ENCODE data around the gene SCTR.
A peak's percentile ranks its signal among the peaks of the same experiment; 100 is the strongest.

SCTR gene

GRCh38 chr2:119523952-119524694 lies at the start of gene SCTR:
Gene SCTR, minus strand, starts transcription at chr2:119524483. Its CDS starts 257 bp downstream, at chr2:119524226.
- DNase-seq = no peak

DNA sequence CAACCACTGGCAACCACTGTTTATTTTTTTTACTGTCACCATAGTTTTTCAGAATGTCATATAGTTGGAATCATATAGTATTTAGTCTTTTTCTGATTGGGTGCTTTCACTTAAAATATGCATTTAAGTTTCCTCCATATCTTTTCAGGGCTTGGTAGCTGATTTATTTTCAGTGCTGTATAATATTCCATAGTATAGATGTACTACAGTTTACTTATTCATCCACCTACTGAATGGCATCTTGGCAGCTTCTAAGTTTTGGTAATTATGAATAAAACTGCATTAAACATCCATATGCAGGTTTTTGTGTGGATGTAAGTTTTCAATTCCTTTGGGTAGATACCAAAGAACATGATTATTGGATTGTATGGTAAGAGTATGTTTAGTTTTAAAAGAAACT lies 43.0 kb upstream of the SCTR start:
- DNase-seq = no peak

- DNase-seq = no peak
Observed at GRCh38 chr2:119565481-119565880, 41.2 kb upstream of the SCTR start.

DNA sequence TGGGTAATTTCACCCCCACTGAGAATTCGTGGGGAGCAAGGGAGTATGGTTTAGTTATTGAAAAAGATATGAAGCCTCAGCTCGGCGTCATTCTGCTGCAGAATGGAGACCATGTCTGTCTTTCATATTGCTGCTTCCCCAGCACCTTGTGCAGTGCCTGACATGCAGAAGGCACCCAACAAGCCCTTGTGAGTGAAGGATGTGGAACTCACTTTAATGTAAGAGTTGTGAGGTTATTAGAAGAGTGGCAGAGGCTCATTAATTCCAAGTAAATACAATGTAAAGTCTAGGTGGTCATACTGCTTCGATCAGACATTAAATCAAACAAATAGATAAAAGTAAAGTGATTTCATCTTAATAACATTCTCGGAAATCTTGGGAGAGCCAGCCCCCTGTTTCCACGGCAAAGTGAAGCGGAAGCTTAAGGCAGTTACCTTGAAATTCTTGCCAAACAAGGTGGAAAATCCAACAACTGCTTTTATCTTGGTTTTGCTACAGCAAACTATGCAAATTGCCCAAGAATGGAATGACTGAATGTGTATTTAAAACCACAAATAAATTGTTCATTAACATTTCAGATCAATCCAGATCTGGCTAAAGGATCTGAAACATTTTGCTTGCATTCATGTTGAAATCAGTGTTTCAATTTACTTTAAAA lies 29.5 kb upstream of the SCTR start:
- no peak for DNase-seq

DNA sequence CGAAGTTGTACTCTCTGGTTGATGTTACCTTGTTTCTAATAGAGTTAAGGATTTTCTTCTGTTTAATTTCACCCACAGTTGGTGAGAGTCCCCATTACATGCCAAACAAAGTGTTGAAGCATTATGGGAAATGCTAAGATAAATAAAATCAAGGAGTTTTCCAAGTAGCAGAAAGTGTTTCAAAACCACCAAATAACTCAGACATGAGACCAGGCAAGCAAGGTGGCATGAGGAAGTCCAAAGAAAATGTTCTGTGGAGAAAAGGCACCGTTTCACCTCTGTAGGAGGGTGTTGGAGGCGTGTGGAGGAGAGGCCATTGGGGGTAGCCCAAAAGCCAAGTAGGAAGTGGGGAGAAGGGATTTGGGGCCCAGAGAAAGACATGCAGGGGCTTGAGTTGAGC lies 28.6 kb upstream of the SCTR start:
- DNase-seq = no peak

DNA sequence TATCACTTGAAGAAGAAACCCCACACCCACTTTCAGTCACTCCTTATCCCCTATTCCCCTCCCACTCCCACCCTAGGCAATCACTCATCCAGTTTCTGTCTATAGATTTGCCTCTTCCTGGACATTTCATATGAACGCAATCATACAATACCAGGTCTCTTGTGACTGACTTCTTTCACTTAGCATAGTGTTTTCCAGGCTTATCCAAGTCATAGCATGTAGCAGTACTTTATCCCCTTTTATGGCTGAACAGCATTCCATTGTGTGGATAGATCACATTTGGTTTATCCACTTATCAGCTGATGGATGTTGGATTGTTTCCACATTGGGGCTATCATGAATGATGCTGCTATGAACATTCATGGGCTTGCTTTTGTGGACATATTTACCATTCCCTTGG lies 26.6 kb upstream of the SCTR start:
- DNase-seq = no peak

GRCh38 chr2:119550346-119550745 lies 26.1 kb upstream of the SCTR start:
- no peak for DNase-seq

DNA sequence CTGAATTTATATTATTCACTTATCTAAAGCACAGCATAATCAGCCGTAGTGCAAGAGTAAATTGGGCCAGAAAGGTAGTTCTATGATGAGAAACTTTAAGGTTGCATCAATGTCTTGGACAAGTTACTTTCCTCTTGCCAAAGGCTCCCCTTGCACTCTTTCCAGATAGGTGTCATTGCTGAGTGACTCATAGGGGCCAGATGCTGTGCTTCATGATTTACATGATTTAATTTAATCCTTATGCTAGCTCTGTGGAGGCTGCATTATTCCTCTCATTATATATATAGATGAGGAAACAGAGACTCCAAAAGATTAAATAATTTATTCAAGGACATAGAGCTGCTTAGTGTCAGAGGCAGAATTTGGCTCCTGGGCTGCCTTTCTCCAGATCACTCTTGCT lies 25.0 kb upstream of the SCTR start:
- DNase-seq = no peak

DNA sequence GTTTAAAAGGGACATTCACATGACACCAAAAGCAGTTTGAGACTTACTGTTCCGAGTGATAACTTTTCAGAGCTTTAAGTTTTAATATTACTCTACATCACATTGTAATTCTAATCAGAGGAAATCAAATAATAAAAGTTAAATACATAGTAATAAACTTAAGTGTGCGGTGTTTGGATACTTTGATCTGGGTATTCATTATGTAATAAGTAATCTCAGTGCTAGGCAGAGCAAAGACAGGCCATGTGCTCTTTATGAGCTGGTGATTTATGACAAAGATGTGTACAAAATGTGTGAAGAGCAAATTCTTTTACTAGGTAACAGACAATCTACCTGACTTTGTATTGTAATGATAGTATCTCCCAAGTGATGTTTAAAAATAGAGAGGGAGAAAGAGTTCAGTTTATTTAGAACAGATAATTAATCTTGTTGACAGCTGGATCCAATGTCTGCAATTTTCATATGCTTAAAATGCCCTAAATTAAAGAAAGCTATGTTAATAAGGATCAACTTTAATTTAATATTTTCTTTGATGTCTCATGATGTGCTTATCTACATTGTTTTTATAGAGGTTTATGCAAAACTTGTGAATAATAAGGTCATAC lies 24.3 kb upstream of the SCTR start:
- peak; percentile 33 for DNase-seq

DNA sequence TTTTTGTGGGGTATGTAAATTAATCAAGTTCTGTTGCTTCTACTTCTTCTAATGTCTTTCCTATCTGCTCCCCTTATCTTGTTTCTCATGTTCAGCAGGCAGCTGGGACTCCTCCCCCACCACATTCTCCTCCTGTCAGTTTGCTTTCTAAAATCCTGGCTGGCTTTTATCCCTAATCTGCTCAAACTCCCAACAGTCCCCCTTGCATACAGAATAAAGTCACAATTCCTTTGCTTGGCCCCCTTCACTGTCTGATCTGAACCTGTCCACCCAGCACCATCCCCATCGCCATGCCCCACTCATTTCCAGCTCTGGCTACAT lies 22.1 kb upstream of the SCTR start:
- no peak for DNase-seq

DNA sequence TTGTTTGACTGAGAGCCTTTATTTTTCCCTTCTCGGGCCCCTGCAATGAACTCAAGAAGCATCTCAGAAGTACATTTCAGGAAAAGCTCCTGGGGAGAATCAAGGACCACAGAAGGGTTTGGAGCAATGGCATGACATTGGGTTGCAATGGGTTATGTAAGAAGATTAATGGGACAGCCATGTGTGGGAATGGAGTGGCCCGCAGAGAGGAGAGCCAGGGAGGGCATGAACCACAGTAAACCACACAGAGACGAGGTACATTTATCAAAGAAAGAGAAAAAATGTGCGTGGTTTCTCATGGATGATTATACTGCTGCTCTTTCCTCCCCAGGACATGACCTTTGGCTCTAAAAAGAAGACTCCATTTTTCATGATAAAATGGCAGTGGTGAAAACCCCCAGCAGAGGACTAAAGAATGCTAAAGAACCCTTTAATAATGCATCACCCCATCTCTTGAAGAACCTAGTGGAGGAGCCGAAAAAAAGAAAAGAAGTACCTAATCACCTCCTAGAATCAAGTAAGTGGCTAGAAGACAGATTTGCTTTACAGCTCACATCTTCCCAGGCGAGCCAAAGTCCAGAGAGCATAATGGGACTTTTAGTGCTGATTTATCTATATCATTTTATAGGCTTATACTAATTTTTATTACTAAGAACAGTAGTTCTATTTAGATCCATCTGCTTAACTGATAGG lies 21.6 kb upstream of the SCTR start:
- no peak for DNase-seq

DNA sequence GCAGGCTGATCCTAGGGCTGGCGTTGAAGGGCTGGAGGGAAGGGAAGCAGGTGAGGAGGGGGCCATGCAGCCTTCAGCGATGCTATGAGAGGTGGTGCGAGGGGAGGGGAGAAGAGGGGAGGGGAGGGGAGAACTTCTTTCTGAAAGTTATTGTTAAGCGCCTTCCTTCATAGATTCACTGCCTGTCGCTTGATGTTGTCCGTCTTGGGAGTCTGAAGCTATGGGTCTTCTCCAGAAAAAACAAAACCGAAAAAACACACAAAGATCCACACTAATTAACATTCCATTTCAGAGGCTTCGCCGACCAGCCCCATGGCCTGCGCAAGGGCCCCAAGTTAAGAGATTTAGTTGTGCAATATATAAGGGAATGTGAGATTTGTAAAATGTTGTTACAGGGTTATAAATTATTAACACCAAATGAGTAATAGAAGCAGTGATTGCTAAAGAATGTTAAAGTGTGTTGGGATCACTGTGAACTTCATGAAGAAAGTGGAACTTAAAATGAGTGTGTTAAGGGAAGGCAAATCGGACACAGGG lies 20.7 kb upstream of the SCTR start:
- DNase-seq = no peak

DNA sequence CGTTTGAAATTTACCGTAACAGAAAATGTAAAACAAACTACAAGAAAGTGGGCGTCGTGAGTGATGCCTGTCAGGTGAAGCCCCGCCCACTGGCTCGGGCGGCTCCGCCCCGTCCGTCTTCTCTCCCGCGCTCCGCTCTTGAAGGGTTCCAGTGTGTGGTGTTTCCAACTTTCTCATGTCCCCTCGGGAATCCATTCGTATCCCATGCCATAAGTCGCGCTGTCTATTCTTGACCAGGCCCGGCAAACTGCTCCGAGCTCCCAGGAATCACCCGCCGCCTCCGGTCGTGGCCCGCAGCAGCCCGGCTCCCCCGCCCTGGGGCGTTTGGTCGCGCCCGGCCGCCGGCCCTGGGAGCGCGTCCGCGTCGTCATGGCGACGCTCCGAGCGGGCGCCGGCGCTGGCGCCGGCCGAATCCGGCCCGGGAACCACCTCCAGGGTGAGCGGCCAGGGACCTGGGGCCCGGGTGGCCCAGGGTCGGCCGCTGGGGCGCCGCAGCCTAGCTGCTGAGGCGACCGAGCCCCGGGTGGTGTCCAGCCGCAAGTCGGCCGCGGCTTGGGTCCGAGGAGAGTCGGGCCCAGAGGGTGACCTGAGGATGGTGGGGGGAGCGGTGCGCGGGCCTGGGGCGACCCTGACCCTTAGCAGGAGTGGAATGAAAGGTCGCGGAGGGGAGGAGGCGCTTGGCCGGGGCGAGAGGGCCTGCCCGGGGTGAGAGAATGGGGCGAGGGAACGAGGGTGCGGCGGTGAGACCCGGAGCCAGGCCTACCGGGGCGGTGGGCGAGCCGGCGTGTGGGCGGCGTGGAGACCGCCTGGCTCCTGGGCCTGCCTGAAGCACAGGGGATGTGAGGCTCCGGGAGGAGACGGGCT lies 20.0 kb upstream of the SCTR start, which contains the start of gene CFAP221:
Gene CFAP221, plus strand, starts transcription at position 375 of the 864 bp plus-strand sequence. CDS start 1,683 bp downstream, outside the sequence.
- DNase-seq = peak; percentile 60

DNA sequence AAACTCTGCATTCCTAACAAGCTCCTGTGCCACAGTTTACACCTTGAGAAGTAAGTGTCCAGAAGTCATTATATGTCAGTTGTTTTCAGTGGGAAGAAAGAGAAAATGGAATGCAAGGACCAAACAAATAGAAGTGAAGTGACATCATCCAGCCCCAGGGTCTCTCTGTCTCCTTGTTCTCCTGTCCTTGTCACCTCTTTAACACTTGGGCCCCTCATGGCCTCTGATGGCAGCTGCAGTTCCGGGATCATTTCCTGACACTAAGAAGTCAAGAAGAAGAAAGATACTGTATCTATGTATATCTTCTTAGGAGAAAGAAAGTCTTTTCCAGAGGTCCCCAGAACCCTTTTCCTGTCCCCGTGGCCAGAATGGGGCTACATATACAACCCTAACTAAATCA lies 17.2 kb upstream of the SCTR start:
- no peak for DNase-seq

DNA sequence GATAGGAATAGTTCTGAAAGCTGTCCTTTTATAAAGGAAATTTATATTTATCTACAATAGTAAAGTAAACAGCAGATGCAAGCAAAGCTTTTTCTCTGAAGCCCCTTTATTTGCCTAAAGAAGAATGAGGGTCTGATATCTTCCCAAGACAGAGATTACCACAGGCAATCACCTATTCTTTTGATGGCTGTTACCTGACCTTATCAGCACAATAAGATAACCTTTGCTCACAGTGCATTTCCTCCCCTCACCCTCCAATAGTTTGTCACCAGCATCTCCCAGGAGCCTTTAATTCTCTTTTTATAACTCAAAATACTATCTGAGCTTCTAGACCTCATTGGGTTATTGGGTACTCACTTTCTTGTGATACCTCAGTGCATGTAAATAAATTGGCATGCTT lies 13.5 kb upstream of the SCTR start:
- DNase-seq = no peak

- no peak for DNase-seq
Observed at GRCh38 chr2:119536707-119537106, 12.4 kb upstream of the SCTR start.

- peak; percentile 19 for DNase-seq
Observed at GRCh38 chr2:119536211-119536610, 11.9 kb upstream of the SCTR start.

DNA sequence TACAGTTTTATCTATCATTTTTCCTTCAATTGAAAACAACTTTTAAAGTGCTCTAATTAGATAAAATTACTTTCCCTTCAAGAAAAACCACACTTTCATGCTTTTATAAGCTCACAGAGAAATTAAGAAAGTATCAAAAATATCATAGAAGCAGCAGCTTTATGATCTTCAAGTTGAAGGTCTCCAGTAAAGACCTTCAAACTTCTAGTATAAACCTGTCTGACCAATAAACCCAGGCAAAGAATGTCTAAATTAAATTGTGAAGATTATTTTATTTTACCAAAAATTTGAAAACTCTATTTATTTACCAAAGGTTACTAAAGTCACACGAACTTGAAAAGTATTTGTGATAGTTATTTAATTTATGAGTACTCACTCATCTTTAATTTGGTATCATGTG lies 9.3 kb upstream of the SCTR start:
- DNase-seq = no peak

- DNase-seq = no peak
Observed at GRCh38 chr2:119531292-119531691, 7.0 kb upstream of the SCTR start.

DNA sequence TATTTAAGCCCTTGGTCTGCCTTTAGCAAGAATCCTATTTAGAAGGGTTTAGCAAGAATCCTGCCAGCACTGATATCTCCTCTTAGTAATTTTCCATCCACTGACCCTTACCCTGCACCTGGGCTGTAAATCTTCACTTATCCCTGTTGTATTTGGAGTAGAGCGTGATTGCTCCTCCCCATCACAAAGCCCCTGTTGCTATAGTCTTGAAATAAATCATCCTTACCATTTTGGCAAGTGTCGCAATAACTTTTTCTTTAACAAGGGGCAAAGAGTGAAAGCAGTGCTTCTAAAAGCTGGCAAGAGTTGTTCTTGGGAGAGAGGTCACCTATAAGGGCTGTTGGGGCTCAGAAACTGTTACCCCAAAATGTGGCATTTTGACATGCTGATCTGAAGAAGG lies 3.7 kb upstream of the SCTR start:
- no peak for DNase-seq

DNA sequence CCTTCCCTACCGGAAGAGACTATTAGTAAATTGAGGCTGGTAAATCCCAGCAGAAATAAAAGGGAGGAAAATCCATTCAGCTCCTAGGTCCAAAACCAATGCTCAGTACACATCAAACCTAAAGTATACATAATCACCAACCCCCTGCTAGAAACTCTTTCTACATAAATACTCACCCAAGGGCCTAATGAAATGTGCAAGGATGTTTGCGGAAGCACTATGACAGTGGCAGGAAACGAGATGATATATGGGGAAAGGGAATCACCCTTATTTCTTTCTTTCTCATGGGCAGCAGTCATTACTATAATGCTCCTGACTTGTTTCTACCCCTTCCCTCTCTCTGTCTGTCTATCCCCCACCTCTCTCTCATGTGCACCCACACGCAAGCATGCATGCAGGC lies 1.3 kb upstream of the SCTR start:
- no peak for DNase-seq

DNA sequence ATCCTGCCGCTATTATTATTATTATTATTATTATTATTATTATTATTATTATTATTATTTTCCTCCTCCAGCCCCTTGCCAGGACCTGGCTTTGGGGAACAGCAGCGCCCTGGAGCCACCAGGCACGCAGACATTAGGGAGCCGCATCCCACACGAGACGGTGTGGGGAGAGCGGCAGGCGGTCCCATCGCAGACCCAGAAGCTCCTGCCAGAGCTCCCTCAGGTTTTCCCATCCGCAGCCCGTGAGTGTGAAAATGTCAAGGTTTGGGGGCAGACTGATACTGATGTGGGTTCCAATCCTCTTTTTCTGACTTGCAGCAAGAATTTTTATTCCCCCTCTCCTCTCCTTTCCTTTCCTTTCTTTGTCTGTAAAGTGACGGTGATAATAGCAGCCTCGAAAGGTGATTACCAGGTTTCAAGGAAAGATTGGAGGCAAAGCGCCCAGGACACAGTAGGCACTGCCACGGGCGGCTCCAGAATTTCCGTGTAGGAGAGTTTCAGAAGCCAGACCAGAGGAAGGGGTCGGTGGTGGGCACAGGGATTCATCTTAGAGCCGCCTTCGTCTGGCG lies 816 bp downstream of the SCTR start:
- DNase-seq = no peak

Data from NCI-H526 treated with DMSO at 0.1 percent for 48 hours (cell line).